Measurements from ENCODE around the gene TIGD4. TPM values are rescaled to one million over a fixed set of nuclear protein-coding genes. Genes with fewer than 3 reads are reported as not detected.

The TIGD4 gene
- total RNA-seq, 1 experiment from 2014 or later: 2.0 TPM

DNA sequence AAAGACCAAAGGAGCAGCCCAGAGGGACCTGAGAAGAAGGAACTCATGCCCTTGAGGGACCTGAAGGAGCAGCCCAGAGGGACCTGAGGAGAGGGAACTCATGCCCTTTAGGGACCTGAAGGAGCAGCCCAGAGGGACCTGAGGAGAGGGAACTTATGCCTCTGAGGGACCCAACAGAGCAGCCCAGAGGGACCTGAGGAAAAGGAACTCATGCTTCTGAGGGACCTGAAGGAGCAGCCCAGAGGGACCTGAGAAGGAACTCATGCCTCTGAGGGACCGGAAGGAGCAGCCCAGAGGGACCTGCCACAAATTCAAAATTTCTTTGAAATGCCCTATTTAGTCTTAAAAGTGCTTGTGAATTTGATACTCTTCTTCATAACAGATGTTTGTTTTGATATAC lies 51.2 kb downstream of the TIGD4 start:
- Histone ChIP-seq H3K14ac (ENCODE audit: insufficient read depth, low read length) (no peak overlapping the region), H3K79me2 (ENCODE audit: insufficient read depth, low read length) (no peaks in the 10 kb centered on the region), H2AFZ (ENCODE audit: low read length) (no peak overlapping the region), H2BK5ac (ENCODE audit: insufficient read length, low read length) (no peak overlapping the region), H3K9ac (ENCODE audit: extremely low read depth, insufficient read length, low read length) (no peak overlapping the region), H2BK120ac (ENCODE audit: low read depth, low read length, poor library complexity, severe bottlenecking) (no peak overlapping the region), H3K56ac (ENCODE audit: insufficient read length, low read depth, low read length) (no peak overlapping the region), H2BK20ac (ENCODE audit: low read depth, low read length, poor library complexity, severe bottlenecking) (no peak overlapping the region), H3T11ph (ENCODE audit: low read length) (no peak overlapping the region), H3K18ac (ENCODE audit: insufficient read length, low read depth, low read length) (no peak overlapping the region), H3K23me2 (ENCODE audit: insufficient read length, low read depth, low read length, poor library complexity, severe bottlenecking) (no peaks in the 10 kb centered on the region), H3K79me1 (ENCODE audit: insufficient read depth, low read depth, low read length, poor library complexity, severe bottlenecking) (no peaks in the 10 kb centered on the region), H3K4me1 (ENCODE audit: insufficient read depth, low read length) (no peaks in the 10 kb centered on the region), H4K20me1 (ENCODE audit: control insufficient read depth, insufficient read depth, insufficient read length) (no peaks in the 10 kb centered on the region), H4K91ac (ENCODE audit: insufficient read length, low read depth, low read length) (no peak overlapping the region), H4K5ac (ENCODE audit: insufficient read length, low read depth, low read length) (no peak overlapping the region), H3K27ac (ENCODE audit: insufficient read length, low read depth, low read length) (no peak overlapping the region), H3K9me3 (ENCODE audit: control insufficient read depth, low read depth, low read length) (no peaks in the 10 kb centered on the region), H2AK5ac (ENCODE audit: insufficient read length, low read length) (no peak overlapping the region), H3K23ac (ENCODE audit: insufficient read length, low read depth, low read length) (no peak overlapping the region), H2BK15ac (ENCODE audit: low read depth, low read length) (no peak overlapping the region), H3K27me3 (ENCODE audit: insufficient read depth, low read length) (no peaks in the 10 kb centered on the region), H2BK12ac (ENCODE audit: insufficient read length, low read depth, low read length) (no peak overlapping the region), H3K4me2 (ENCODE audit: insufficient read depth, insufficient read length, low read length) (no peak overlapping the region), H4K8ac (replicated peaks; ENCODE audit: insufficient read length, low read depth, low read length) (no peak overlapping the region), H3K4ac (ENCODE audit: low read depth, low read length) (no peak overlapping the region)
- Mint-ChIP-seq H3K4me1 (peaks cover 0 to 2% of the 10 kb centered on the region in 2 experiments; a peak in 1 of 4 replicates), H3K27me3 (ENCODE audit: low read depth) (peaks cover 2% of the 10 kb centered on the region; the same call in 1 of the 2 replicates), H3K4me3 (no peak overlapping the region), H3K36me3 (ENCODE audit: insufficient read depth in 1 of 3, low read depth in 3 of 3) (no peaks in the 10 kb centered on the region; a peak in 1 of 7 replicates), H3K9me3 (no peaks in the 10 kb centered on the region), H3K27ac (no peak overlapping the region)
- TF ChIP-seq, protein P1, sequence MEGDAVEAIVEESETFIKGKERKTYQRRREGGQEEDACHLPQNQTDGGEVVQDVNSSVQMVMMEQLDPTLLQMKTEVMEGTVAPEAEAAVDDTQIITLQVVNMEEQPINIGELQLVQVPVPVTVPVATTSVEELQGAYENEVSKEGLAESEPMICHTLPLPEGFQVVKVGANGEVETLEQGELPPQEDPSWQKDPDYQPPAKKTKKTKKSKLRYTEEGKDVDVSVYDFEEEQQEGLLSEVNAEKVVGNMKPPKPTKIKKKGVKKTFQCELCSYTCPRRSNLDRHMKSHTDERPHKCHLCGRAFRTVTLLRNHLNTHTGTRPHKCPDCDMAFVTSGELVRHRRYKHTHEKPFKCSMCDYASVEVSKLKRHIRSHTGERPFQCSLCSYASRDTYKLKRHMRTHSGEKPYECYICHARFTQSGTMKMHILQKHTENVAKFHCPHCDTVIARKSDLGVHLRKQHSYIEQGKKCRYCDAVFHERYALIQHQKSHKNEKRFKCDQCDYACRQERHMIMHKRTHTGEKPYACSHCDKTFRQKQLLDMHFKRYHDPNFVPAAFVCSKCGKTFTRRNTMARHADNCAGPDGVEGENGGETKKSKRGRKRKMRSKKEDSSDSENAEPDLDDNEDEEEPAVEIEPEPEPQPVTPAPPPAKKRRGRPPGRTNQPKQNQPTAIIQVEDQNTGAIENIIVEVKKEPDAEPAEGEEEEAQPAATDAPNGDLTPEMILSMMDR (conservative IDR thresholded peaks at IDR 0.05): no peak
- no peak for DNase-seq
- no CpG with 5 or more reads among the region's 1 CpG for WGBS (ENCODE audit: extremely low coverage, insufficient read length, low lambda C conversion rate)

Data from H9 (cell line).